Caco-2 (cell line): ENCODE results near the gene IRAK1. TPM values are rescaled to one million over a fixed set of nuclear protein-coding genes. Genes with fewer than 3 reads are reported as not detected.

ENCODE experiments used
- BruUV-seq: library from RNA; stranded (reverse); fragments of 400-500 nt; replicated peaks from 2 replicates; lab custom pipeline; 2021; lab: Mats Ljungman, UMichigan
- CTCF ChIA-PET: fragments of 300-600 bp; sonication (Branson Sonifier 250); formaldehyde crosslinking; loops from one replicate; lab custom pipeline; 2022; ENCODE audit warnings: antibody characterized with exemption; lab: Charles Lee
- POLR2A ChIA-PET: fragments of 300-600 bp; sonication (Branson Sonifier 250); formaldehyde crosslinking; loops from one replicate; lab custom pipeline; 2022; ENCODE audit warnings: antibody characterized with exemption; lab: Charles Lee
- DNase-seq, 2 experiments: peaks; one replicate each; pipeline versions ENCODE4 v3.0.0 to v3.0.0-alpha.2; 2020 to 2022
- H3K27me3 ChIP-seq: replicated peaks from 2 replicates; pipeline ENCODE4 v1.6.0; 2011; ENCODE audit warnings: low read length; ENCODE audit not compliant: control insufficient read depth, insufficient read depth
- H3K36me3 ChIP-seq: 2 replicates; pipeline ENCODE4 v1.5.1; 2011; ENCODE audit warnings: low read length; ENCODE audit not compliant: control insufficient read depth, insufficient read depth
- H3K4me1 ChIP-seq: fragments of 250-450 bp; sonication (Bioruptor Pico); 2 replicates; pipeline ENCODE4 v1.5.1; 2020; ENCODE audit warnings: mild to moderate bottlenecking
- H3K4me3 ChIP-seq: 2 replicates; pipeline ENCODE4 v1.5.1; 2011; ENCODE audit warnings: low read depth, mild to moderate bottlenecking, control low read depth, low read length
- H3K9me3 ChIP-seq: fragments of 250-450 bp; sonication (Bioruptor Pico); 2 replicates; pipeline ENCODE4 v1.5.1; 2020; ENCODE audit warnings: mild to moderate bottlenecking, moderate library complexity
- H3K27ac Mint-ChIP-seq: one replicate; pipeline ENCODE4 v1.8.0; 2022; ENCODE audit warnings: mixed read lengths; ENCODE audit not compliant: unreplicated experiment
- H3K27me3 Mint-ChIP-seq: one replicate; pipeline ENCODE4 v1.8.0; 2022; ENCODE audit warnings: mixed read lengths; ENCODE audit not compliant: insufficient read depth, unreplicated experiment
- H3K36me3 Mint-ChIP-seq: one replicate; pipeline ENCODE4 v1.8.0; 2022; ENCODE audit warnings: mild to moderate bottlenecking, mixed read lengths; ENCODE audit not compliant: insufficient read depth, unreplicated experiment
- H3K4me1 Mint-ChIP-seq: one replicate; pipeline ENCODE4 v1.8.0; 2022; ENCODE audit warnings: low read depth, mixed read lengths; ENCODE audit not compliant: unreplicated experiment
- H3K4me3 Mint-ChIP-seq: one replicate; pipeline ENCODE4 v1.8.0; 2022; ENCODE audit warnings: mild to moderate bottlenecking, moderate library complexity, mixed read lengths; ENCODE audit not compliant: unreplicated experiment
- H3K9me3 Mint-ChIP-seq: one replicate; pipeline ENCODE4 v1.8.0; 2022; ENCODE audit warnings: mixed read lengths; ENCODE audit not compliant: unreplicated experiment
- intact Hi-C: fragments of 100-400 bp; cut with micrococcal nuclease; formaldehyde crosslinking; loops from one replicate; pipeline ENCODE4 v1.10.0; 2022; ENCODE audit not compliant: unreplicated experiment
- total RNA-seq: library from RNA; stranded (reverse); gene quantifications from 2 replicates; pipeline ENCODE4 v1.2.3, GENCODE V29; 2022
- TF ChIP-seq, protein P1 (sequence below), 2 experiments: fragments of 200-600 bp in 1 of 2; IDR thresholded peaks; 1 replicate in 1 of 2; 2 replicates in 1 of 2; pipeline versions ENCODE4 v1.5.1 to v1.8.0; 2011 to 2022; ENCODE audit warnings: antibody characterized with exemption in 1 of 2, control low read depth in 1 of 2, inconsistent platforms in 1 of 2, low read depth in 1 of 2, low read length in 1 of 2, mild to moderate bottlenecking in 1 of 2, moderate library complexity in 1 of 2; ENCODE audit not compliant: insufficient read depth in 1 of 2, severe bottlenecking in 1 of 2, unreplicated experiment in 1 of 2

Gene IRAK1
- total RNA-seq, 1 experiment from 2014 or later = 119 TPM

DNA sequence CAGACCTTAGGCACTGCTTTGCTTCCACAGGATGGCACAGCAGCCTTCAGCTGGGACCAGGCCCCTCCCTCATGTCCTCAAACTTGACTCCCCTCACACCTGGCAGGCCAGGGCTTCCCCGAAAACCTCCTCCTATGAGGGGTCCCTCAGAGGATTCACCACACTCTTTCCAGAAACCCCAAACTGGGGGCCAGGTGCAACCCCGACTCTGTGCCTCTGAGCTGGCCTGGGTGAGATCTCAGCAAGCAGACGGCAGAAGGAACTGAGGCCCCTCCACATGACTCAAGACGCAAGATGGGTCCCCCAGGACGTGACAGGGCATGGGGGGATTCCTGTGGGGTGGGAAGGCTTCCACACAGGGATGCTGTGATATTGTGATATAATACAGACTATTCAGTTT, 54.3 kb downstream of the IRAK1 start:
- peaks cover 30% of the 10 kb centered on the region for H3K36me3 Mint-ChIP-seq
- intact Hi-C loops = no loop called here
- BruUV-seq = no TSS peak

DNA sequence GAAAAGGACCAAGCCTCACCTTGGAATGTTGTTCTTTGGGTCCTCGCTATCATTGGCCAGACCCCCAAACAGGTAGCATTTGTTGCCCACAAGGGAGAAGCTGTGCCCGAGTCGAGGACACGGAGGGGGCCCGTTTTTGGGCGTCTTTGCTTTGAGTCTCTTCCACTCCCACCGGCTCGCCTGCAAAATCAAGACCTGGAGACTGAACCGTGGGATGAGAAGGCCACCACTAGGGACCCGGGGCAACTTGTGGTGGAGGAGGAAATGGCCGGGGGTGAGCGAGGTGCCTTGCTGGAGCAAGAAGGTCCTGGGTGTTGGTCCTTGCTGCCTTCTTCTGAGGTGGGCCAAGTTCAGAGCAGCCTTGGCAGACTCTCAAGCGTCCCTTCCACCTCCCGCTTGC, 55.6 kb downstream of the IRAK1 start:
- Histone ChIP-seq H3K9me3 (no peaks in the 10 kb centered on the region), H3K36me3 (peaks cover 3% of the 10 kb centered on the region; the same call in 1 of the 2 replicates), H3K27me3 (no peaks in the 10 kb centered on the region), H3K4me1 (no peaks in the 10 kb centered on the region), H3K4me3 (no peak overlapping the region)
- Mint-ChIP-seq H3K27me3 (no peaks in the 10 kb centered on the region), H3K4me3 (no peak overlapping the region), H3K9me3 (no peaks in the 10 kb centered on the region), H3K4me1 (no peaks in the 10 kb centered on the region), H3K27ac (no peak overlapping the region), H3K36me3 (peaks cover 37% of the 10 kb centered on the region)
- no TSS peak for BruUV-seq
- ChIA-PET POLR2A (no interaction called here), CTCF (no interaction called here)
- TF ChIP-seq, protein P1, sequence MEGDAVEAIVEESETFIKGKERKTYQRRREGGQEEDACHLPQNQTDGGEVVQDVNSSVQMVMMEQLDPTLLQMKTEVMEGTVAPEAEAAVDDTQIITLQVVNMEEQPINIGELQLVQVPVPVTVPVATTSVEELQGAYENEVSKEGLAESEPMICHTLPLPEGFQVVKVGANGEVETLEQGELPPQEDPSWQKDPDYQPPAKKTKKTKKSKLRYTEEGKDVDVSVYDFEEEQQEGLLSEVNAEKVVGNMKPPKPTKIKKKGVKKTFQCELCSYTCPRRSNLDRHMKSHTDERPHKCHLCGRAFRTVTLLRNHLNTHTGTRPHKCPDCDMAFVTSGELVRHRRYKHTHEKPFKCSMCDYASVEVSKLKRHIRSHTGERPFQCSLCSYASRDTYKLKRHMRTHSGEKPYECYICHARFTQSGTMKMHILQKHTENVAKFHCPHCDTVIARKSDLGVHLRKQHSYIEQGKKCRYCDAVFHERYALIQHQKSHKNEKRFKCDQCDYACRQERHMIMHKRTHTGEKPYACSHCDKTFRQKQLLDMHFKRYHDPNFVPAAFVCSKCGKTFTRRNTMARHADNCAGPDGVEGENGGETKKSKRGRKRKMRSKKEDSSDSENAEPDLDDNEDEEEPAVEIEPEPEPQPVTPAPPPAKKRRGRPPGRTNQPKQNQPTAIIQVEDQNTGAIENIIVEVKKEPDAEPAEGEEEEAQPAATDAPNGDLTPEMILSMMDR (IDR thresholded peaks at IDR 0.05; ENCODE audit: insufficient read depth in 1 of 2, low read depth in 1 of 2, low read length in 1 of 2, severe bottlenecking in 1 of 2, unreplicated experiment in 1 of 2) = no peak
- no peak for DNase-seq
- intact Hi-C loops = no loop called here

More for the DNA sequence above, 54.3 kb downstream of the IRAK1 start:
- CTCF ChIA-PET = no interaction called here
- POLR2A ChIA-PET = no interaction called here
- no peak for DNase-seq
- Histone ChIP-seq H3K27me3 (no peaks in the 10 kb centered on the region), H3K4me1 (no peaks in the 10 kb centered on the region), H3K36me3 (peaks cover 3% of the 10 kb centered on the region), H3K4me3 (no peak overlapping the region), H3K9me3 (no peaks in the 10 kb centered on the region)
- Mint-ChIP-seq H3K27ac (no peak overlapping the region), H3K4me3 (no peak overlapping the region), H3K4me1 (no peaks in the 10 kb centered on the region), H3K27me3 (no peaks in the 10 kb centered on the region), H3K9me3 (no peaks in the 10 kb centered on the region)
- TF ChIP-seq, protein P1 (IDR thresholded peaks at IDR 0.05; ENCODE audit: insufficient read depth in 1 of 2, low read depth in 1 of 2, low read length in 1 of 2, severe bottlenecking in 1 of 2, unreplicated experiment in 1 of 2) = no peak

DNA sequence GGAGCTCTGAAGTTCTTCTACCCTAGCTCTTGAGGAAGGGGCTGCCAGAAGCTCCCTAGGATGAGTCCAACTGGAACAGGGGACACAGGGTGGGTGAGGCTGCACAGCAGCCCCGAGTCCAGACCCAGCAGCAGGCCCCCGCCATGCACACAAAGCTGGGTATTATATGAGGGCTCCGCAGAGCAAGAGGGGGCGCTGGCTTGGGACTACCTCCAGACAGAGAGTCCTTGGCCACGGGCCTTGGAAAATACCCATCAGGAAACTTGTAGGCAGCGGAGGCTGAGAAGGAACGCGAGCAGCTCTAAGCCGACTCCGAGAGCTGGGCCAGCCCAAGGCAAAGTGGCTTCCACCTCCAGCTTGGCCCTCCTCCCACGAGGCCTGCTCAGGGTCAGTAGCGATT, 56.2 kb downstream of the IRAK1 start:
- no TSS peak for BruUV-seq

More for the DNA sequence above, 56.2 kb downstream of the IRAK1 start:
- intact Hi-C loops = no loop called here
- Mint-ChIP-seq H3K4me3 (no peak overlapping the region), H3K27ac (no peak overlapping the region), H3K4me1 (no peaks in the 10 kb centered on the region), H3K36me3 (peaks cover 42% of the 10 kb centered on the region), H3K9me3 (no peaks in the 10 kb centered on the region), H3K27me3 (no peaks in the 10 kb centered on the region)
- peaks cover 3% of the 10 kb centered on the region; the same call in 1 of the 2 replicates for H3K36me3 ChIP-seq
- no peaks in the 10 kb centered on the region for H3K27me3 ChIP-seq
- no peak overlapping the region for H3K4me3 ChIP-seq
- POLR2A ChIA-PET = no interaction called here
- no peaks in the 10 kb centered on the region for H3K4me1 ChIP-seq
- H3K9me3 ChIP-seq = no peaks in the 10 kb centered on the region
- TF ChIP-seq, protein P1 (IDR thresholded peaks at IDR 0.05; ENCODE audit: insufficient read depth in 1 of 2, low read depth in 1 of 2, low read length in 1 of 2, severe bottlenecking in 1 of 2, unreplicated experiment in 1 of 2) = no peak
- CTCF ChIA-PET = no interaction called here
- DNase-seq = no peak
